ENCODE measurements around the gene PHTF1.

The PHTF1 gene

GRCh38 chr1:113663165-113663951, 95.9 kb downstream of the PHTF1 start:
- POLR2A ChIA-PET (ENCODE audit: low non-redundant PET): no interaction called here

GRCh38 chr1:113662101-113662500, 97.2 kb downstream of the PHTF1 start:
- DNase-seq (ENCODE audit: low spot score): no peak
- ChIA-PET CTCF (interaction anchor here (0.8 to 1.0 kb wide), 2 partner anchors 8 to 72 kb away, joined by 3 read pairs; no protein-coding TSS in a partner anchor), POLR2A (ENCODE audit: low non-redundant PET) (no interaction called here)
- TF ChIP-seq, protein P1, sequence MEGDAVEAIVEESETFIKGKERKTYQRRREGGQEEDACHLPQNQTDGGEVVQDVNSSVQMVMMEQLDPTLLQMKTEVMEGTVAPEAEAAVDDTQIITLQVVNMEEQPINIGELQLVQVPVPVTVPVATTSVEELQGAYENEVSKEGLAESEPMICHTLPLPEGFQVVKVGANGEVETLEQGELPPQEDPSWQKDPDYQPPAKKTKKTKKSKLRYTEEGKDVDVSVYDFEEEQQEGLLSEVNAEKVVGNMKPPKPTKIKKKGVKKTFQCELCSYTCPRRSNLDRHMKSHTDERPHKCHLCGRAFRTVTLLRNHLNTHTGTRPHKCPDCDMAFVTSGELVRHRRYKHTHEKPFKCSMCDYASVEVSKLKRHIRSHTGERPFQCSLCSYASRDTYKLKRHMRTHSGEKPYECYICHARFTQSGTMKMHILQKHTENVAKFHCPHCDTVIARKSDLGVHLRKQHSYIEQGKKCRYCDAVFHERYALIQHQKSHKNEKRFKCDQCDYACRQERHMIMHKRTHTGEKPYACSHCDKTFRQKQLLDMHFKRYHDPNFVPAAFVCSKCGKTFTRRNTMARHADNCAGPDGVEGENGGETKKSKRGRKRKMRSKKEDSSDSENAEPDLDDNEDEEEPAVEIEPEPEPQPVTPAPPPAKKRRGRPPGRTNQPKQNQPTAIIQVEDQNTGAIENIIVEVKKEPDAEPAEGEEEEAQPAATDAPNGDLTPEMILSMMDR (conservative IDR thresholded peaks at IDR 0.05; ENCODE audit: low read depth): no peak
- H3K27ac ChIP-seq: no peak overlapping the region

More at GRCh38 chr1:113663165-113663951, 95.9 kb downstream of the PHTF1 start:
- DNase-seq (ENCODE audit: low spot score): peak; percentile 58
- TF ChIP-seq, protein P1 (conservative IDR thresholded peaks at IDR 0.05; ENCODE audit: low read depth): no peak
- peak overlapping the region; percentile 90 for H3K27ac ChIP-seq
- CTCF ChIA-PET: interaction anchor here (0.6 to 0.7 kb wide), 2 partner anchors 12 to 58 kb away, joined by 3 read pairs; no protein-coding TSS in a partner anchor

DNA sequence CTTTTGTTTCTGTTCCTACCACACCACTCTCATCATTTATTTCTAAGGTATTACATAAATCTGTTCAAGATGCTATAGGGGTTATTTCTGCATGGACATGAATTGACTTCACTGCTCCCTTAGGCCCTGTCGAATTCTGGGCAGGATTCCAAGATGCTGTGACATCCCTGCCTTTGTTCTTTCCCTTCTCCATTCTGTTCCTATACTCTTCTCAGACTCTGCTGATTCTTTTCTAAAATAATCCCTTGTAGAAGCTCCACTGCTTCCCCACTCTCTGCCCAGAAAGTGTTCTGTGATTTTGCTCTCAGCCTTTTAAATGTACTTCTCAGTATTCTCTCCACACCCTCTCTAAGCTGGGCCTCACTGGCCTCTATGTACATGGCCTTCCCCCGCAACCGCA, 99.2 kb downstream of the PHTF1 start:
- ChIA-PET POLR2A (ENCODE audit: low non-redundant PET) (no interaction called here), CTCF (interaction anchor here (0.6 kb wide), 2 partner anchors 54 to 521 kb away, joined by 3 read pairs; no protein-coding TSS in a partner anchor)
- no peak for DNase-seq (ENCODE audit: low spot score)
- TF ChIP-seq, protein P1 (conservative IDR thresholded peaks at IDR 0.05; ENCODE audit: low read depth): no peak
- no peak overlapping the region for H3K27ac ChIP-seq

- DNase-seq (ENCODE audit: low spot score): no peak
- CTCF ChIA-PET: no interaction called here
- no peak overlapping the region for H3K27ac ChIP-seq
- TF ChIP-seq, protein P1 (conservative IDR thresholded peaks at IDR 0.05; ENCODE audit: low read depth): no peak
- POLR2A ChIA-PET (ENCODE audit: low non-redundant PET): no interaction called here
Observed at GRCh38 chr1:113659556-113659955, 99.7 kb downstream of the PHTF1 start.

GRCh38 chr1:113659035-113659434, 100.3 kb downstream of the PHTF1 start:
- no peak overlapping the region for H3K27ac ChIP-seq
- TF ChIP-seq, protein P1 (conservative IDR thresholded peaks at IDR 0.05; ENCODE audit: low read depth): no peak
- no peak for DNase-seq (ENCODE audit: low spot score)
- ChIA-PET CTCF (no interaction called here), POLR2A (ENCODE audit: low non-redundant PET) (no interaction called here)

DNA sequence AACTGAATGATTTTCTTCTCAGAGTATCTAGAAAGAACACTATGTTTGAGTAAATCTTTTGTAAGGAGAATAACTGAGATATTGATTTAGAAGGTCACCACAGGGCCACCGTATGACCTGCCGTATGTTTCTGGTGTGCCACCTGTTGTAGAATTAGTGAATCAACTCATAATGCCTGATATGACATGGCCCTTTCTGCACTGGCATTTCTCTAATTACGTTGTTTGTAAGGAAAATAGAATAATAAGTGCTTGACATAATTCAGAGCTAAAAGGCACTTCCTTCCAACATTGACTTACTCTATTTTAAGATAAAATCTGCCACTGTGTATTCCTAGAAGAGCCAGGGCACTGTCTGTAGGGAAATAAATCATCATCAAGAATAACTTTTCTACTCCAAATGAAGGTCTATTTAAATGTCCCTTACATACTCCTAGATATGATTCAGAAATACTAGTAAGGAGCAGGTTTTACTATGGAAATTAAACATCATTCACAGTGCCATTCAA, 101.7 kb downstream of the PHTF1 start:
- TF ChIP-seq, protein P1 (conservative IDR thresholded peaks at IDR 0.05; ENCODE audit: low read depth): no peak
- no peak for DNase-seq (ENCODE audit: low spot score)
- CTCF ChIA-PET: no interaction called here

More for the DNA sequence above, 101.7 kb downstream of the PHTF1 start:
- no peak overlapping the region for H3K27ac ChIP-seq
- POLR2A ChIA-PET (ENCODE audit: low non-redundant PET): no interaction called here

All from RWPE1 (cell line).